Common myeloid progenitor, CD34-positive (primary cell): ENCODE data around the gene MTCH1.

ENCODE experiments used
- CTCF ChIA-PET: fragments of 350-600 bp; sonication (Branson Sonifier 250); formaldehyde crosslinking; loops from one replicate; lab custom pipeline; 2021; ENCODE audit warnings: antibody characterized with exemption; lab: Charles Lee
- POLR2A ChIA-PET: fragments of 350-600 bp; sonication (Branson Sonifier 250); formaldehyde crosslinking; loops from one replicate; lab custom pipeline; 2021; ENCODE audit warnings: antibody characterized with exemption; lab: Charles Lee
- DNase-seq, 3 donors: peaks; one replicate each; pipeline versions ENCODE4 v3.0.0 to v3.0.0-alpha.2; 2013
- H3K27ac ChIP-seq, 2 experiments: 1 replicate in 1 of 2; 2 replicates in 1 of 2; pipeline ENCODE4 v1.7.0; 2013; ENCODE audit warnings: inconsistent platforms in 2 of 2, low read length in 2 of 2, mild to moderate bottlenecking in 2 of 2, low read depth in 1 of 2, moderate library complexity in 1 of 2; ENCODE audit not compliant: severe bottlenecking in 2 of 2, insufficient read depth in 1 of 2, poor library complexity in 1 of 2
- H3K27me3 ChIP-seq, 5 experiments: replicated peaks in 2 of 5; 1 replicate in 3 of 5; 2 replicates in 2 of 5; pipeline versions ENCODE4 v1.6.1 to v1.7.0; 2013; ENCODE audit warnings: low read length in 4 of 5, mild to moderate bottlenecking in 2 of 5, moderate library complexity in 2 of 5, inconsistent platforms in 1 of 5; ENCODE audit not compliant: insufficient read depth in 5 of 5, control insufficient read depth in 4 of 5
- H3K36me3 ChIP-seq, 4 experiments: 1 replicate in 2 of 4; 2 replicates in 2 of 4; pipeline versions ENCODE4 v1.6.1 to v1.7.0; 2013; ENCODE audit warnings: low read length in 3 of 4, control low read depth in 1 of 4, mild to moderate bottlenecking in 1 of 4; ENCODE audit not compliant: control insufficient read depth in 4 of 4, insufficient read depth in 4 of 4
- H3K4me1 ChIP-seq, 4 experiments: 1 replicate in 3 of 4; 2 replicates in 1 of 4; pipeline versions ENCODE4 v1.6.1 to v1.7.1; 2013; ENCODE audit warnings: low read length in 3 of 4, mild to moderate bottlenecking in 3 of 4, control low read depth in 1 of 4, inconsistent platforms in 1 of 4, moderate library complexity in 1 of 4; ENCODE audit not compliant: control insufficient read depth in 4 of 4, insufficient read depth in 4 of 4; ENCODE audit errors: control extremely low read depth in 1 of 4
- H3K4me3 ChIP-seq, 7 experiments: 1 replicate in 4 of 7; 2 replicates in 3 of 7; pipeline versions ENCODE4 v1.5.1 to v1.7.0; 2013; ENCODE audit warnings: mild to moderate bottlenecking in 7 of 7, low read length in 6 of 7, moderate library complexity in 6 of 7, inconsistent platforms in 2 of 7, low read depth in 2 of 7, control low read depth in 1 of 7; ENCODE audit not compliant: insufficient read depth in 4 of 7, control insufficient read depth in 1 of 7; ENCODE audit errors: extremely low read depth in 1 of 7
- H3K9me3 ChIP-seq, 5 experiments: 1 replicate in 4 of 5; 2 replicates in 1 of 5; pipeline versions ENCODE4 v1.6.1 to v1.7.1; 2013; ENCODE audit warnings: low read length in 4 of 5, mild to moderate bottlenecking in 2 of 5, inconsistent platforms in 1 of 5, low read depth in 1 of 5, moderate library complexity in 1 of 5; ENCODE audit not compliant: control insufficient read depth in 4 of 5, insufficient read depth in 2 of 5; ENCODE audit errors: control extremely low read depth in 1 of 5
- WGBS: methylation state at CpG from one replicate; pipeline ENCODE4 v1.1.5; 2013; ENCODE audit not compliant: insufficient coverage; 5-methylcytosine and 5-hydroxymethylcytosine counted together

Gene MTCH1

GRCh38 chr6:36920049-36920448 is 65.9 kb downstream of the MTCH1 start:
- ChIA-PET POLR2A (no interaction called here), CTCF (no interaction called here)
- 100% methylated on average over 4 of the region's 4 CpGs for WGBS
- H3K4me1 ChIP-seq = peaks cover 0 to 6% (median 0%) of the 10 kb centered on the region in 4 experiments
- peaks cover 0 to 1% (median 0%) of the 10 kb centered on the region in 5 experiments for H3K27me3 ChIP-seq
- DNase-seq = no peak
- no peak overlapping the region for H3K27ac ChIP-seq
- no peak overlapping the region for H3K4me3 ChIP-seq
- peaks cover 7 to 70% (median 29%) of the 10 kb centered on the region in 4 experiments for H3K36me3 ChIP-seq
- no peaks in the 10 kb centered on the region for H3K9me3 ChIP-seq
